ENCODE results near the gene PTGR3.

PTGR3 gene, protein sequence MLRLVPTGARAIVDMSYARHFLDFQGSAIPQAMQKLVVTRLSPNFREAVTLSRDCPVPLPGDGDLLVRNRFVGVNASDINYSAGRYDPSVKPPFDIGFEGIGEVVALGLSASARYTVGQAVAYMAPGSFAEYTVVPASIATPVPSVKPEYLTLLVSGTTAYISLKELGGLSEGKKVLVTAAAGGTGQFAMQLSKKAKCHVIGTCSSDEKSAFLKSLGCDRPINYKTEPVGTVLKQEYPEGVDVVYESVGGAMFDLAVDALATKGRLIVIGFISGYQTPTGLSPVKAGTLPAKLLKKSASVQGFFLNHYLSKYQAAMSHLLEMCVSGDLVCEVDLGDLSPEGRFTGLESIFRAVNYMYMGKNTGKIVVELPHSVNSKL

DNA sequence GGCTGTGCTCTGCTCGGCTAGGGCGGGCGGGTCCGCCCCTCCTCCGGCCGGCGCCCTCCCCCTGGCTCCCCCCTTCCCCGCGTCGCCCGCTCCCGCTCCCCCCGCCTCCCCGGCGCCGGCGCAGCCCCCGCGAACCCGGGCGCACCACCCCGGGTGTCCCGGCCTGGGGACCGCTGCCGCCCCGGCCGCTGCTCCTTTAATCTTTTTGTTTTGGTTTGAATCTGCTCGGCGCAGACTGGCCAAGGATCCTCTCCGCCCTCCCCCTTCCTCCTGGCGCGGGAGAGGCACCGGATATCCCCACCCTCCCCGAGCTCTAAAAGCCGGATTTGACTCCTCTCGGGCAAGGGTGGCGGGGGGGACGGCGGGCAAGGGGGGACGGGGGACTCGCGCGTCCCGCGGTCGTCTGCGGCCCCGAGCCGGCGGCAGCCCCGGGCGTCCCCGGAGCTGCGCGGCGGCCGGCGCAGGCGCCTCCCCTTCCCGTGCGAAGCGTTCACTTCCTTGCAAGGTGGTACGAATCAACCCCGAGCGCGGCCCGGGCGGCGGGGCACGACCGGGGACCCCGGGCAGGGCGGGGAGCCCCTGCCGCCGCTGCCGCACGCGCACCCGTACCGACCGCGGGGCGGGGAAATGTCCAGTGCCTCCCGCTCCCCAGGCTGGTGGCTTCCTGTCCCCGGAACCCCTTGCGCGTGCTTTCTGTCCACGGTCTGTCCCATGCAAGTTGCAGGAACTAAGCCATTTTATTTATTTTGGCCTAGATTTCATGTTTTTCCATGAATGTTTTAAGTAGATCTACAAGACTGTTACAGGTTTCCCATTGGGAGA, at the start of gene PTGR3:
TSS of gene PTGR3 (minus strand) at position 11 of the 822 bp plus-strand sequence. CDS start 81 bp downstream, outside the sequence.
- H3K27me3 ChIP-seq (ENCODE audit: low read depth, low read length): no peaks in the 10 kb centered on the region
- peaks cover 19 to 30% of the 10 kb centered on the region in 2 donors for H3K4me1 ChIP-seq (ENCODE audit: control insufficient read depth in 1 of 2, insufficient read depth in 2 of 2, low read length in 2 of 2)
- H3K4me3 ChIP-seq (ENCODE audit: low read depth in 1 of 2, low read length in 2 of 2): peak within 1 kb of the TSS; percentile 85 to 96

DNA sequence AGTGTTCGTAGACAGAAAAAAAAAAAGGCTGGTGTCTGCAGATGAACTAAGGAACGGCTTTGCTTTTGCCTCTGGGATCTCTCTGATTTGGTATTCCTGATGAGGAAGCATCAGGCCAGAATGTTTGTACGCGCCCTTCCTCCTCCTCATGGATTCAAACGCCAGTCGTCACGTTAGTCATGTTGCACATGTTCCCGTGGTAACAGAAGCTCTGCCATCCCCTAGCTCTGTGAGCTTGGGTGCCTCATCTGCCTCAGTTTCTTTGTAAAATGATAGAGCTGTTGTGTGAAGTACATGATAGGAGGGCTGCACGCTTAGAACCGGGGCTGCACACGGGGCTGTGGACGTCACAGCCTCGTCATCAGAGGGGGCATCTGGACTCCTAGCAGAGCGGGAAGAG, 48.7 kb upstream of the PTGR3 start:
- Histone ChIP-seq H3K9me3 (ENCODE audit: control insufficient read depth in 1 of 2, low read length in 2 of 2) (no peaks in the 10 kb centered on the region), H3K27me3 (ENCODE audit: low read depth, low read length) (no peaks in the 10 kb centered on the region), H3K4me3 (ENCODE audit: low read depth in 1 of 2, low read length in 2 of 2) (no peak overlapping the region), H3K4me1 (ENCODE audit: control insufficient read depth in 1 of 2, insufficient read depth in 2 of 2, low read length in 2 of 2) (peaks cover 13 to 14% of the 10 kb centered on the region in 2 donors), H3K36me3 (ENCODE audit: control insufficient read depth in 1 of 2, insufficient read depth in 2 of 2, low read length in 2 of 2) (no peaks in the 10 kb centered on the region), H3K27ac (ENCODE audit: low read length) (no peak overlapping the region)

More for the DNA sequence above, at the start of gene PTGR3:
- H3K9me3 ChIP-seq (ENCODE audit: control insufficient read depth in 1 of 2, low read length in 2 of 2): no peaks in the 10 kb centered on the region
- no peaks in the 10 kb centered on the region for H3K36me3 ChIP-seq (ENCODE audit: control insufficient read depth in 1 of 2, insufficient read depth in 2 of 2, low read length in 2 of 2)
- peak within 1 kb of the TSS; percentile 93 for H3K27ac ChIP-seq (ENCODE audit: low read length)

DNA sequence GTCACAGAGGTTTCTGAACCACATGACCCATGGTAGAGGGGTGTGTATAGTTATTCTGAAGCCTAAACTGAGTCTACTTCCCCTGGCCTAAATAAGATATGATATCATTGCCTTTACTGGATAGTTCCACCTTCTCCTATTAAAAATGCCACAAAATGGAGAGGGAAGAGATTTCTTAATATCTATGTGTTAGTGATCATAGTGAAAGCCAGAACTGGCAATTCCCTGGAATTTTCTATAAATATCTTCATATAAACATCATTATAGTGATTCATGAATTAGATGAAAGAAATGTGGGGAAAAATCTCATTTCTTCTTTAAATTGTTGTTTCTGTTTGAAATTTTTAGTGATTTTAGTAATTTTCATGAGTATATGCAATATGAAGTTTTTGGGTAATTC, 47.4 kb upstream of the PTGR3 start:
- H3K27me3 ChIP-seq (ENCODE audit: low read depth, low read length): no peaks in the 10 kb centered on the region
- H3K9me3 ChIP-seq (ENCODE audit: control insufficient read depth in 1 of 2, low read length in 2 of 2): no peaks in the 10 kb centered on the region
- H3K4me1 ChIP-seq (ENCODE audit: control insufficient read depth in 1 of 2, insufficient read depth in 2 of 2, low read length in 2 of 2): peaks cover 16 to 26% of the 10 kb centered on the region in 2 donors
- no peaks in the 10 kb centered on the region for H3K36me3 ChIP-seq (ENCODE audit: control insufficient read depth in 1 of 2, insufficient read depth in 2 of 2, low read length in 2 of 2)
- no peak overlapping the region for H3K27ac ChIP-seq (ENCODE audit: low read length)
- H3K4me3 ChIP-seq (ENCODE audit: low read depth in 1 of 2, low read length in 2 of 2): no peak overlapping the region

DNA sequence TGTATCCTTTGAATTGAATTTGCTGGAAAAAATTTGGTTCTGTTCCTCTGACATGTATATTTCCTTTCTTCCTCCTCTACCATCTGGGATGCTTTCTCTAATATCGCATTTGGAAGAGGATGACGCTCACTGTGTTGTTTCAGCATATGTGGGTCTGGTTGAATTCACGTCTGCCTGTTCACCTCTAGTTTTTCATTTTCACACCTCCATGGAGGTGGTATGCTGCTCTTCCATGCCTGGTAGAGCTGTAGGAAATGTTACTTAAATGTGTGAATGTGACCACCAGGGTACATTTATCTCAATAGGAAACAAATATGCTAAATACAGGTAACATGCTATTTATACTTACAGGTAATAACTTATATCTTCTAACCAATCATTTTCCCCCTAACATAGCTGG, 46.2 kb upstream of the PTGR3 start:
- Histone ChIP-seq H3K36me3 (ENCODE audit: control insufficient read depth in 1 of 2, insufficient read depth in 2 of 2, low read length in 2 of 2) (no peaks in the 10 kb centered on the region), H3K4me3 (ENCODE audit: low read depth in 1 of 2, low read length in 2 of 2) (no peak overlapping the region), H3K27ac (ENCODE audit: low read length) (no peak overlapping the region), H3K9me3 (ENCODE audit: control insufficient read depth in 1 of 2, low read length in 2 of 2) (no peaks in the 10 kb centered on the region), H3K27me3 (ENCODE audit: low read depth, low read length) (no peaks in the 10 kb centered on the region), H3K4me1 (ENCODE audit: control insufficient read depth in 1 of 2, insufficient read depth in 2 of 2, low read length in 2 of 2) (peaks cover 16 to 37% of the 10 kb centered on the region in 2 donors)

DNA sequence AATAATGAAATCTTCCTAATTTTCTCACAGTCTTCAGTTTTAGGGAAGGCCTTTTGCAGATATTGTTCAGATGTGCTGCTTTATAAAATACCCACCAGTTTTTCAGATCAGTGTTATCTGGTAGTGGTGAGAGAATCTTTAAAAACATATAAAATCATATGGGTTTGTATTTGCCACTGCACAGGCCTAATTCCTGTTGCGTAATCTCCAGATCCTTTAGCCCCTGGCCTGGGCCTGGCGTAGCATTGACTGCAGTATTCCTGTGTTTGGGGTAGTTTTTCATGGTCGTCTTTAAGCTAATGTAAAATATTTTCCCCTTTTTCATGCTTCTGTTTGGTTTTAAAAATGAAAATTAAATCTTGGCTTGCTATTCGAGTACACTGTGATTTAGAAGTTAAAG, 44.8 kb upstream of the PTGR3 start:
- Histone ChIP-seq H3K9me3 (ENCODE audit: control insufficient read depth in 1 of 2, low read length in 2 of 2) (no peaks in the 10 kb centered on the region), H3K27ac (ENCODE audit: low read length) (no peak overlapping the region), H3K36me3 (ENCODE audit: control insufficient read depth in 1 of 2, insufficient read depth in 2 of 2, low read length in 2 of 2) (no peaks in the 10 kb centered on the region), H3K4me1 (ENCODE audit: control insufficient read depth in 1 of 2, insufficient read depth in 2 of 2, low read length in 2 of 2) (peaks cover 16 to 39% of the 10 kb centered on the region in 2 donors), H3K27me3 (ENCODE audit: low read depth, low read length) (no peaks in the 10 kb centered on the region), H3K4me3 (ENCODE audit: low read depth in 1 of 2, low read length in 2 of 2) (no peak overlapping the region)

DNA sequence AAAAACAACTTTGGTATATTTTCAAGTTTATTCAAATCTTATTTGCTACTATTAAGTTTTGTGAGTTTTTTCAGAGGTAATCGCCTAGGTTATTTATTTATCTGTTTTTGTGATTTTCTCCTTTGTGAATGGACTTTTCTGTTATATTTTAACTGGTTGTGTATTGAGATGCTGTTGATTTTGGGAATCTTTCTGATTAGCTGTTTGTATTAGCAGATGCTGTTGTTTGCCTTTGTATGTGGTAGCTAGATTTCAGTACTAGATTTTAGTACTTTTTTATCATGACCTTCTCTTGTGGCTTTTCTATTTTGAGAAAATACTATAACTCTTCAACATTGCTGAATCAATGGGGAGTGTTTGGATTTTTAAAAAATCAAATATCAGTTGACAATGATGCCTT, 44.1 kb upstream of the PTGR3 start:
- Histone ChIP-seq H3K4me1 (ENCODE audit: control insufficient read depth in 1 of 2, insufficient read depth in 2 of 2, low read length in 2 of 2) (peaks cover 16 to 42% of the 10 kb centered on the region in 2 donors), H3K4me3 (ENCODE audit: low read depth in 1 of 2, low read length in 2 of 2) (no peak overlapping the region), H3K9me3 (ENCODE audit: control insufficient read depth in 1 of 2, low read length in 2 of 2) (no peaks in the 10 kb centered on the region), H3K27me3 (ENCODE audit: low read depth, low read length) (no peaks in the 10 kb centered on the region), H3K27ac (ENCODE audit: low read length) (no peak overlapping the region), H3K36me3 (ENCODE audit: control insufficient read depth in 1 of 2, insufficient read depth in 2 of 2, low read length in 2 of 2) (no peaks in the 10 kb centered on the region)

DNA sequence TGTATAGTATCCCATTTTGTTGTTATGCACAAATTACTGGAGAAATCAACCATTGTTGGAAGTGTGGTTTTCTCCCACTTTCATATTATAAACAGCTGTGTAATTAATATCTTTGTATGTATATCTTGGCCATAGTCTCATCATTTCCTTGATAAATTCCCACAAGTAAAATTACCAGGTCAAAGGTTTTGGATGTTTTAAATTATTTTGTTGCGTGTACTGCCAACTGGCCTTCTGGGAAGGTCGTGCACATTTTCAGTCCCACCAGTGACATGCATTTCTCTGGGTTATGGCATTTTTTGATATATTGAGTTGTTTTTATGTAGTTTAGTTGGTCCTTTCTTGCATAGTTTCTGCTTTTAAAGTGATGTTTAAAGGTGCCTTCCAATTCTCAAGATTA, 43.2 kb upstream of the PTGR3 start:
- no peaks in the 10 kb centered on the region for H3K9me3 ChIP-seq (ENCODE audit: control insufficient read depth in 1 of 2, low read length in 2 of 2)
- H3K36me3 ChIP-seq (ENCODE audit: control insufficient read depth in 1 of 2, insufficient read depth in 2 of 2, low read length in 2 of 2): no peaks in the 10 kb centered on the region
- no peak overlapping the region for H3K27ac ChIP-seq (ENCODE audit: low read length)
- H3K27me3 ChIP-seq (ENCODE audit: low read depth, low read length): no peaks in the 10 kb centered on the region
- H3K4me1 ChIP-seq (ENCODE audit: control insufficient read depth in 1 of 2, insufficient read depth in 2 of 2, low read length in 2 of 2): peaks cover 16 to 42% of the 10 kb centered on the region in 2 donors
- H3K4me3 ChIP-seq (ENCODE audit: low read depth in 1 of 2, low read length in 2 of 2): no peak overlapping the region

DNA sequence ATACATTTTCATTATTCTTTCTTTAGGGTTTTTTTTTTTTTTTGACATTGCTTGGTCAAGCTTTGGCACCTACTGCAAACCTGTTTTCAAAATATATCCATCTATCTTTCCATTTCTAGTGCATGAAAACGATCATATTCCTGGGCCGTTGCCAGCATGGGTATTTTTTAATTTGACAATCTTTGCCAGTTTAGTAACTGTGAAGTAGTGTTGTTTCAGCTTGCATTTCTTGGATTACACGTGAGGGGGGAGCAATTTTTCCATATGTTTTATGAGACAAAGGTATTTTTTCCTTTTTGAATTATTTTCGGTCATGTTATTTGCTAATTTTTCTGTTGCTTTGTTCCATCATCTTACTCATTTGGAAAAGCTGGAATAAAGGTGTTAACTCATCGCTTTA, 42.5 kb upstream of the PTGR3 start:
- peaks cover 16 to 43% of the 10 kb centered on the region in 2 donors for H3K4me1 ChIP-seq (ENCODE audit: control insufficient read depth in 1 of 2, insufficient read depth in 2 of 2, low read length in 2 of 2)
- H3K9me3 ChIP-seq (ENCODE audit: control insufficient read depth in 1 of 2, low read length in 2 of 2): no peaks in the 10 kb centered on the region
- no peak overlapping the region for H3K27ac ChIP-seq (ENCODE audit: low read length)
- no peaks in the 10 kb centered on the region for H3K36me3 ChIP-seq (ENCODE audit: control insufficient read depth in 1 of 2, insufficient read depth in 2 of 2, low read length in 2 of 2)
- H3K27me3 ChIP-seq (ENCODE audit: low read depth, low read length): no peaks in the 10 kb centered on the region
- H3K4me3 ChIP-seq (ENCODE audit: low read depth in 1 of 2, low read length in 2 of 2): no peak overlapping the region

DNA sequence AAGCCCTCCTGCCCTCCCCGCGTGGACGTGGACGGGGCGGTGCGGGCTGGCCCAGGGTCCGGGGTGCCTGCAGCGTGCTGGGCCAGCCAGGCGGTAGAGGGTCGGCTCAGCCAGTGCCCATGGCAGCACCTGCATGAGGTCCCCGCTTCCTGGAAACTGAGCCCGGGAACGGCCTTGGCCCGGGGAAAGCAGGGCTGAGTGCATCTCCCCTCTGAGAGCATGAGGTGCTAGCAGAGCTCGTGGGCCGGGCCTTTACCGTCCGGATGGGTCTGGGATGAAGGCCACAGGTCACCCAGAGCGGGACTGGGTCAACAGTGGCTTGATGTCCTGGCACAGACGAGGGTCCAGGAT, 41.5 kb upstream of the PTGR3 start:
- Histone ChIP-seq H3K9me3 (ENCODE audit: control insufficient read depth in 1 of 2, low read length in 2 of 2) (no peaks in the 10 kb centered on the region), H3K27ac (ENCODE audit: low read length) (no peak overlapping the region), H3K4me1 (ENCODE audit: control insufficient read depth in 1 of 2, insufficient read depth in 2 of 2, low read length in 2 of 2) (peaks cover 9 to 39% of the 10 kb centered on the region in 2 donors), H3K4me3 (ENCODE audit: low read depth in 1 of 2, low read length in 2 of 2) (peak overlapping the region in 1 of 2 donors; percentile 24), H3K27me3 (ENCODE audit: low read depth, low read length) (no peaks in the 10 kb centered on the region), H3K36me3 (ENCODE audit: control insufficient read depth in 1 of 2, insufficient read depth in 2 of 2, low read length in 2 of 2) (no peaks in the 10 kb centered on the region)

DNA sequence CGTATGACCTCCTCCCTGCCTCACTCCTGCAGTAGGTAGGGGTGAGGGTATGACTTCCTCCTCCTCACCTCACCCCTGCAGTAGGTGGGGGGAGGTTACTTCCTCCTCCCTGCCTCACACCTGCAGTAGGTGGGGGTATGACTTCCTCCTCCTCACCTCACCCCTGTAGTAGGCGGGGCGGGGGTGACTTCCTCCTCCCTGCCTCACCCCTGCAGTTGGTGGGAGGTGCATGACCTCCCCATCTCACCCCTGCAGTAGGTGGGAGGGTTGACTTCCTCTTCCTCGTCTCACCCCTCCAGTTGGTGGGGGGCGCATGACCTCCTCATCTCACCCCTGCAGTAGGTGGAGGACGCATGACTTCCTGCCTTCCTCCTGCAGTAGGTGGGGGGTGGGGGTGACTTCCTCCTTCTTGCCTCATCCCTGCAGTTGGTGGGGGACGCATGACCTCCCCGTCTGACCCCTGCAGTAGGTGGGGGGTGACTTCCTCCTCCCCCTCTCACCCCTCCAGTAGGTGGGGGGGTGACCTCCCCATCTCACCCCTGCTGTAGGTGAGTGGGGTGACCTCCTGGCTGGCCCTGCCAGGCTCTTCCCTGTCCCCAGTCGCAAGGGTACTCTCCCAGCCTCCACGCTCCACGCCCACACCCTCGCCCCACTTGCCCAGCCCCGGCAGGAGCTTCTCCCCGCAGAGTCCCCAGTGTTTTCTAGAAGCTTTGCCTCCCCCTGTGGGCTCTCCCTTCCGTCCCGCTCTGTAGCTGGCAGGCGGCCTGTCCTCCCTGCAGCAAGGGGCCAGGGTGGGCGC, 40.9 kb upstream of the PTGR3 start:
- peaks cover 9 to 37% of the 10 kb centered on the region in 2 donors for H3K4me1 ChIP-seq (ENCODE audit: control insufficient read depth in 1 of 2, insufficient read depth in 2 of 2, low read length in 2 of 2)
- no peak overlapping the region for H3K27ac ChIP-seq (ENCODE audit: low read length)

DNA sequence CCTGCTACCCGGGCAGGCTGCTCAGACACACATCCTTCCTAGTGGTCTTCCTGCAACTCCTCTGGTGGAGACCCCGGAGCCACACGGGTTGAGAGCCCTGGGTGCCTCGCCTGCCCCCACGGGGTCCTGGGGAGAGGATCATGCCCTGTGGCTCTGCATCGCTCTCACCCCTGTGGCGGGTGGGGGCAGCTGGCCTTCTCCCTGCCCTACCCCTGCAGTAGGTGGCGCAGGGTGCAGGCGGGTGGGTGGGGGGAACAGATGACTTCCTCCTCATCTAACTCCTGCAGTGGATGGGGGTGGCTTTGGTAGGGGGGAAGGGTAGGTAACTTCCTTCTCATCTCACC, 40.2 kb upstream of the PTGR3 start:
- peak overlapping the region in 1 of 2 donors; percentile 24 for H3K4me3 ChIP-seq (ENCODE audit: low read depth in 1 of 2, low read length in 2 of 2)

More for the DNA sequence above, 40.9 kb upstream of the PTGR3 start:
- Histone ChIP-seq H3K4me3 (ENCODE audit: low read depth in 1 of 2, low read length in 2 of 2) (peak overlapping the region in 1 of 2 donors; percentile 24), H3K9me3 (ENCODE audit: control insufficient read depth in 1 of 2, low read length in 2 of 2) (no peaks in the 10 kb centered on the region), H3K27me3 (ENCODE audit: low read depth, low read length) (no peaks in the 10 kb centered on the region), H3K36me3 (ENCODE audit: control insufficient read depth in 1 of 2, insufficient read depth in 2 of 2, low read length in 2 of 2) (no peaks in the 10 kb centered on the region)

More for the DNA sequence above, 40.2 kb upstream of the PTGR3 start:
- Histone ChIP-seq H3K27me3 (ENCODE audit: low read depth, low read length) (no peaks in the 10 kb centered on the region), H3K4me1 (ENCODE audit: control insufficient read depth in 1 of 2, insufficient read depth in 2 of 2, low read length in 2 of 2) (peaks cover 9 to 36% of the 10 kb centered on the region in 2 donors), H3K9me3 (ENCODE audit: control insufficient read depth in 1 of 2, low read length in 2 of 2) (no peaks in the 10 kb centered on the region), H3K36me3 (ENCODE audit: control insufficient read depth in 1 of 2, insufficient read depth in 2 of 2, low read length in 2 of 2) (no peaks in the 10 kb centered on the region), H3K27ac (ENCODE audit: low read length) (no peak overlapping the region)
